LNCAP (cell line): ENCODE measurements around the gene CCM2.

Experiments used
- CTCF ChIP-seq: fragments of 450-650 bp; IDR thresholded peaks from 2 replicates; pipeline ENCODE4 v1.5.1; 2017; ENCODE audit warnings: mild to moderate bottlenecking

CCM2 gene

GRCh38 chr7:45000093-45001032 lies at the start of gene CCM2:
CCM2 (plus strand) TSS chr7:45000201; CDS start chr7:45000334, 133 bp downstream.
- no peak for TF ChIP-seq CTCF

- no peak for TF ChIP-seq CTCF
Observed at GRCh38 chr7:44953156-44953555, 46.8 kb upstream of the CCM2 start.

- no peak for TF ChIP-seq CTCF
Observed at GRCh38 chr7:44955733-44956132, 44.3 kb upstream of the CCM2 start.

- TF ChIP-seq CTCF: no peak
Observed at GRCh38 chr7:44956157-44956766, 43.7 kb upstream of the CCM2 start.

GRCh38 chr7:44958645-44959344 lies 41.2 kb upstream of the CCM2 start:
- no peak for TF ChIP-seq CTCF

- no peak for TF ChIP-seq CTCF
Observed at GRCh38 chr7:44959433-44959951, 40.5 kb upstream of the CCM2 start.

GRCh38 chr7:44960011-44960580 lies 39.9 kb upstream of the CCM2 start:
- TF ChIP-seq CTCF: no peak
